ENCODE data around the gene TPRA1.

TPRA1 gene

DNA sequence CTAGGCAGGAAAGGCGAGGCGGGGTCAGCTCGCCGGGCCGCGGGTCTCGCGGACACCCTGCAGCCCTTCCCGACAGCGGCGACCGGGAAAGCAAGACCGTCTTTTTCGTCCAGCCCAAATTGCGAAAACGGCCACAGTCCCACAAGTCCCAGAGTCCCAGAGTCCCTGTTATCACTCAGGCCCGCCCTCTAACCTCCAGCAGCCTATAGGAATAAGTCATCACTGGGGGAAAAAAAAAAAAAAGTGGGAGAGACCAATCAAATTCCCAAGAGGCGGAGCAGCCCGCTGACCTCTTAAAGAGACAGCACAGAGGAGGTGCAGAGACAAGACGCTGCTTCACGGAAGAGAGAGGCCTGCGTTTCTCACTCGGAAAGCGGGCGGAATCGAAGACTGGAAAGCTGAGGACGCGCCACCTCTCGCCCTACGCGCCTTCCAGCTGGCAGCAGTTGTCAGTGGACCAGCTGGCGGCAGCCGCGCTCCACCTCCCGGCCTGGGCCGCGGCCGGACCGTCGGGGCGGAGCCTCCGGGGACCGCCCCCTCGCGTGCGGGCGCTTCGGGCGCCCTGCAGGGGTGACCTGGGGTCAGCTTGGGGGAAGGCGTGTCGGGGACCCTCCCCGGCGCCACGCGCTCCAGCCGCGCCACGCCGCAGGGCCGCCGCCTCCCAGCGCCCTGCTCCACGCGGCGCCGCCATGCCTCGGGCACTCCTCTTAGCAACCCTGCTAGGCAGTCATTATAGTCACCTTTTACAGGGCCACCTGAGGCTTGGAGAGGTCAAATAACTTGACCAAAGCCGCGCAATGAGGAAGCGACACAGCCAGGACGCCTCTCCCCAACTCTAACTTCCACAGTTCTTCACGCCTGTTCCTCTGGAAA, at the start of gene TPRA1:
TSS of gene TPRA1 (minus strand) at position 141 of the 873 bp plus-strand sequence. CDS start 10,587 bp downstream, outside the sequence.
- DNase-seq = peak; percentile 91

DNA sequence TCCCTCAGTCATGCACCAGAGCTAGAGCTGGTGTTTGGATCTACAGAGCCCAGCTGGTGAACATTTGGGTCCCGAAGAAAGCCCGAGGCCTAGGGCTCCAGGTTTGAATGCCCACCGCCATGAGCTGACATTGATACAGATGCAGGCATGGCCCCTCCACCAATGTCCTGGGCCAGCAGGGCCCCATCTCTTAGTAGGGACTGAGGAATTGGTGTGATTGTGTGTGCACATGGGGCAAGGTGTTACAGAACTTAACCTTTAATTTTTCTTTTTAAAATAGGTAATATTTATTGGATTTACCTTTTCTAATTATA, 49.5 kb upstream of the TPRA1 start:
- no peak for DNase-seq

DNA sequence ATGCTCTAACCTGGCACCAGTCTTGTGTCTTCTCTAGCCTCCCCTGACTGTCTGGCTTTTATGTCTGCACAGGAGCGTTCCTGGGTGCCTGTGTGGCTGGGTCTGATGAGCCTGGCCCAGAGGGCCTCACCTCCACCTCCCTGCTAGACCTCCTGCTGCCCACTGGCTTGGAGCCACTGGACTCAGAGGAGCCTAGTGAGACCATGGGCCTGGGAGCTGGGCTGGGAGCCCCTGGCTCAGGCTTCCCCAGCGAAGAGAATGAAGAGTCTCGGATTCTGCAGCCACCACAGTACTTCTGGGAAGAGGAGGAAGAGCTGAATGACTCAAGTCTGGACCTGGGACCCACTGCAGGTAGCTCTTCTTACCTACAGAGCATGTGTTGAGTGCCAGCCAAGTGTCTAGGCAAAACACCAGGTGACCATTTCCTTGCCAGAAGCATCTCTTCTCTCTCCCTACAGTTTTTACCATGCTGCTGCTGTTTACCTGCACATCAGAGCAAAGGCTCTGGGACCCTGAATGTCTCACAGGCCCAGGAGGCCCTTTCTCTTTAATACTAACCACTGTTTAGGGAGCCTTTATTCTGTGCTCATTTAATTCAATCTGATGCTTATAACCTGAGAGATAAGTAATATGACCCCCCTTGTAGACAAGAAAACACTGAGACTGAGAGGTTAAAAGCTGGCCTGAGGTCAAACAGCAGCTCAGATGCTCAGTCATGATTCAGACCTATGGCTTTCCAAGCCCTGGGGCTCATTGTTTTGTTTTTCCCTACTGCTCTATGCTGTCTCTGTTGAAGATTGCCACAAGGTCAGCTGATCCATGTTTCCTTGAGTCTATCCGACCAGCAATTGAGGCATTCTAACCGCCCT, 48.9 kb upstream of the TPRA1 start:
- no peak for DNase-seq

DNA sequence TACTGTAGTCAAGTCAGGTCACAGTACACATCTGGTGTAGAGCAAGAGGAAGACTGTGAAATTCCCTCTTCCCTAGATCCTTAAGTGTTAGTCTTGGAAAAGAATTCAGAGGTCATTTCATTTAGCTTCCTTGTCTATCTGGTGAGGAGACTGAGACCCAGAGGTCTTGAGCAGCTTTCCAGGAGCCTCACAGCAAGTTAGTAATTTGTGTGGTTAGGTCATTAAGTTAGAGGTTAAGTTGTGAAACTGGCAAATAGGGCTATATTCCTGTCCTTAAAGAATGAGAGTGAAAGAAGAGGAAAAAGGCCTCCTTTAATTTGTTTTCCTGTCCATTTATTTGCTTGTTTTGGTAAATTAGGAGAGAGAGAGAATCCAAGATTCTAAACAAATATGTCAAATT, 47.4 kb upstream of the TPRA1 start:
- no peak for DNase-seq

DNA sequence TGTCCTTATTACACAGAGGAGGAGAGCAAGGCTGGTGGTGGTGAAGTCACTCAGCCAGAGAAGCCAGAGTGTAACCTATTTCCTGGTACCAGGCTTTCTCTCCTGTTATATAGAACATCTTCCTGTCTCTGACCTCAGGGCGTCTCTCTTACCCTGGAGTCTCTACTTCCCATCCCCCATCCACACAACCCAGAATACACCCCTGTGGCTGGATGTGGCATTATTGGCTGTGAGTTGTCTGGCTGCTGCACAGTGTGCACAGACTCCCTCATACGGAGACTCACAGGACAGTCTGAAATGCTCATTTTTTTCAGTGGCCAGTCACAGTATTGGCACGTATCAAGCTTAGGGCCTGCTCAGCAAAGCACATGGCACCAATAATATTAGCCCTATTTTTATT, 47.0 kb upstream of the TPRA1 start:
- DNase-seq = peak; percentile 53

DNA sequence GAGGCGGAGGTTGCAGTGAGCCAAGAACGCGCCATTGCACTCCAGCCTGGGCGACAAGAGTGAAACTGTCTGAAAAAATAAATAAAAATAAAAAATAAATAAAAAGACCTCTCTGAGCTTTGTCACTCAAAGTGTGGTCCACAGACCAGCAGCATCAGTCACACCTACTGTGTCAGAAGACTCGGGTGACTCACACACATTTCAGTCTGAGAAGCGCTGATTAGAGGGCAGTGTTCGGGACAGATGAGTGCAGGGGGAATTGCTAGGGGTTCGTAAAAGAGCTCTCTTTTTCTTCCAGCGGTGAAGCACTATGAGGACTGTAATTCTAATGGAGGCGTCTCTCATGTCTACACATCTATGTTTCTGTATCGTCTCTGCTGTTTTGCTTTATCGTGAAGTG, 44.1 kb upstream of the TPRA1 start:
- DNase-seq = no peak

DNA sequence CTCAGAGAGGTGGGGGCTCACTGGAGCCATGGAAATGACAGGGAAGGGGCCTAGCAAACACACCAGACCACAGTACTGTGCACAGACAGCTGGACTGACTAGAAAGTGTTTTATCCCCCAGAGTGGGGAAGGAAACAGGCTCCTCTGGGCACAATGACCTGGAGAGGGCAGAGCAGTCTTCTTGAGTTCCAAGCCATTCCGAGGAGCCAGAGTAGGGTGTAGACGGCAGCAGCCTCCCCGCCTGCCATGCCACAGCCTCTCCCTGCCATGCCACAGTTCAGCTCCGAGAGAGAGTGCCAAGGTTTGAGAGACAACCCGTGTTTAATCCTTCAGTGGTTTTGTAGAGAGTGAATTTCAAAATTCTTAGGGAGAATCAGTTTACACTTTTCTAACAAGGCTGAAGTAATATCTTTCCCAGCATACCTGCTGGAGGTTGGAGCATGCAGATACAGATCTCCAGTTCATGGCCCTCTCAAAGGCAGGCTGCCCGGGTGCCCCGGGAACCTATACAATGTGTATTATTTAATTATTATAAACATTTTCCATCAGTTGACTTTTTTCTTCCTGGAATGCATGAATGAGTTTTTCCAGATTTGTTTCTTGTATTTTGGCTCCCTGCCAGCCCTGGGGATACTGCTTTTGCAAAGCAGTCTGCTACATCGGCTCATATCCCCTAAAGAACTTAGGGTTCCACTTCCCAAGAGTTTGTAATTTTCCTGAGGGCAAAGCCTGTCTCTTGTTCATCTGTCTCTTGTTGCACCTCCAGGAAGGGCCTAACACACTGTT, 41.7 kb upstream of the TPRA1 start:
- no peak for DNase-seq

DNA sequence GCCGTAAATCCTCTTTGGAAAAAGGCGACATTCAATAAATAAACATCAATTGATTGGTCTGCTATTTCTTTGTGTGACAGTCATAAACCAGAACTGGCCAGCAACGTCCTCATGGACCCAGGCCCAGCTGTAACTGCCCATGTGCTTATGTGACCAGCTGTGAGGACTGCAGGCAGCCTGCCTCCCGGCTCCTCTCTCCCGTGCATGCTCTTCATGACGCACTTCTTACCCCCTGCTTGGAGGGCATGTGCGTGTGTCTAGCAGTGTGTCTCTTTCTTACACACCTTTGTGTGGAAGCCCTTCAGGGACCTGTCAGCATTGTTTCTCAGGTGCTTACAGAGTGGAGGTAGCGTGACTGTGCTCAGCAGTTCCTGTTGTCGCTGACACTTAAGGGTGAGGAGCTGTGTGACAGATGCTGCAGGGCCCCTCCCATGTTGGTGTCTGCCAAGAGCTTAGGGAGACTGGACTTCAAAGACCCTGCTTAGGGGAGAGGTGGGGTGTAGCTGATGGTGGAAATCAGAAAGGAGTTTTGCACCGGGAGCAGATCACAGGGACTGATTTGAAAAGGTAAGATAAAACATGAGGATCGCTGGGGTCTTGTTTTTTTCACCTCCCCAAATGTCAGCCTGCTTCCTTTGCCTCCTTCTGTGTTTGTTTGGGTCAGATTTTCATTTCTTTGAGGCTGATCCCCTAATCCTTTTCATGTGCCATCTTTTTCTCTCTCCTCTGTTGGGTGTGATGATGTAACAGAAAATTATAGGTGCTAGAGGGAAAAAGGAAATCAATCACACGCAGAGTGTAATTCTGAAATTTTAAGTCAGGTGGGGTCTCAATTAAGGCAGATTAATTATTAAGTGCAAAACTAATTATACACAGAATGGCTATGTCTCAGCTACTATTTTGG, 40.5 kb upstream of the TPRA1 start:
- no peak for DNase-seq

DNA sequence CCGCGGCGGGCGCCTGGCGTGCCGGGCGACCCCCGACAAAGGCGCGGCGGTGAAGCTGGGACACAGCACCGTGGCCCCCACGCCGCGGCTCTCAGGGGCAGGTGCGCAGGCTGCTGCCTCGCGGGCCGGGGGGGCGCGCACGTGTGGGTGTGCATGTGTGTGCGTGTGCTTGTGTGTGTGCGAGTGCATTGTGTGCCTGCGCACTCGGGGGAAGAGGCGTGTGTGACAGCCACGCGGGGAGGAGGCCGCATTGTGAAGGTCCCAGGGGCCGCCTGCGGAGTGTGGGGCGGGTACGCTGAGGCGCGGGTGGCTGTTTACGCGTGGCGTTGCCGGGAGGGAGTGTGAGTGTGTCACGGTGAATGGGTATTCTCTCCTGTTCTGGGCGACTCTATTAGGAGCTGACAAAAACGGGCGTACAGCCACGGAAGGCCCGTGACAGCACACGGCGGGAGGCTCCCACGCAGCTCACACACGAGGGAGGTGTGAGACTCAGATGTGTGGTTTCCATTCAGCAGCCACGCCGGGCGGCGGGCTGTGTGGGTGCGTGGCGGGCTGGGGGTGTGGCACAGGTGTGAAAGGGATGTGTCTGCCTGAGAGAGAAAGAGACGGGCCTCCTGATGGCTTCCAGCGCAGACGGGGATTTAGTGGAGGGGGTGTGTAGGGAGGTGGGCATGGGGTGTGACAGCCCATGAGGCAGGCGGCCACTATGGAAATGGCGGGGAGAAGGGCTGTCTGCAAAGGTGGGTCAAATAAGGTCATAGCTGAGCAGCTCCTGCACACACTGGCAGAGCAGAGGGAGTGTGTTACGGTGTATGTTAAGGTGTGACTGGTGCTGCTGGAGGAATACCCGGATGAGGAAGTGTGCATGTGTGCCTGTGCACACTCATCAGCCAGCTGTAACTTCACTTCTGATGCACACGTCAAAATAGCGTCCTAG, 39.2 kb upstream of the TPRA1 start:
- DNase-seq = no peak

DNA sequence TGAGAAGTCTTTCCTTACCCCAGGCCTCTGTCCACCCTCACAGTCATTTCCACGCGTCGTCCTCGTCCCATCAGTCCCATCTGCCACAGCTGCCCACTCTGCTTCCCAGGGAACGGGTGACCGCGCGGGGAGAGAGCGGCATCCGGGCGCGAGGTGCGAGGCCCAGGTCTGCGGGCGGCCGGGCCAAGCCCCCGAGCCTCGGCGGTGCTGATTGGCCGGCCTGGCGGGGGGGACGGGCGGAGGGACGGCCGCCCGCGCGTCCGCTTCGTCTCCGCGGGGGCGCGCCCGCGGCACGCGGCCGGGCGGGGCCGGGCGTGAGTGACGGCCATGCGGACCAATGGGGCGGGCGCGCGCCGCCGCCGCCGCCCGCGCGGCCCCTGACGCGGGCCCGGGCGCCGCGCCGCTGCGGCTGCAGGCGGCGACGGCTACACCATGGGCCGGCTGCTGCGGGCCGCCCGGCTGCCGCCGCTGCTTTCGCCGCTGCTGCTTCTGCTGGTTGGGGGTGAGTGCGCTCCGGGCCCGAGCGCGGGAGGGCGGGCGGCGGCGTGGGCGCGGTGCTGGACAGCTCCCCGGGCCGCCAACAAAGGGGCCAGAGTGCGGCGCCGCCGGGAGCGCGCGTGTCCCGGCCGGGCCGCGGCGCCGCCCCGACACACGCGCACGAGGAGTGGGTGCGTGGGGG, 38.4 kb upstream of the TPRA1 start, which contains the start of gene PODXL2:
TSS of gene PODXL2 (plus strand) at position 398 of the 679 bp plus-strand sequence. CDS start at position 433, 35 bp downstream.
- no peak for DNase-seq

DNA sequence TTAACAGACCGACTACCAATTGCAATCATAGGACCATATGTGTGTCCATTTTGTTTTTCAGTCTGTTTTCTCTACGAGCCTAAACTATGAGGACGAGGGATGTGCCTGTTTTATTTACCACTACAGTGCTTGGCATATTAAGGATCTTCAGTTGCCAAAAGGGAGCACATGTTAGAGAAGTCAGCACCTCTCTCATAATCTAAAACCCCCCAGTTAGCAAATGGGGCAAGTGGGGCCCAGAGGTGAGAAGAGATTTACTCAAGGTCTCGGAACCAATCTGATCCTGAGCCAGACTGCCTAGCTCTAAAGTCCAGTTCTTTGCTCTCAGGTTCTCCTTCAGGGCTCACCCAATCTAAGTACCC, 37.9 kb upstream of the TPRA1 start:
- no peak for DNase-seq

DNA sequence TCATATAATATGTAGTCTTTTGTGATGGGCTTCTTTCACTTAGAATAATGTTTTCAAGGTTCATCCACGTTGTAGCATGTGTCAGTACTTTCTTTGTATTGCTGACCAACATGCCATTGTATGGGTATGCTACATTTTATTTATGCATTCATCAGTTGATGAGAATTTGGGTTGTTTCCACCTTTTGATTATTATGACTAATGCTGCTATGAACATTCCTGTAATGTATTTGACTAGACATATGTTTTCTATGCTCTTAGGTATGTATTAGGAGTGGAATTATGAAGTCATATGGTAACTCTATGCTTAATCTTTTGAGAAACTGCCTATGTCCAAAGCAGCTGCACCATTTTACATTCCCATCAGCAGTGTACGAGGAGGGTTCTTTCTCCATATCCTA, 35.3 kb upstream of the TPRA1 start:
- DNase-seq = no peak

DNA sequence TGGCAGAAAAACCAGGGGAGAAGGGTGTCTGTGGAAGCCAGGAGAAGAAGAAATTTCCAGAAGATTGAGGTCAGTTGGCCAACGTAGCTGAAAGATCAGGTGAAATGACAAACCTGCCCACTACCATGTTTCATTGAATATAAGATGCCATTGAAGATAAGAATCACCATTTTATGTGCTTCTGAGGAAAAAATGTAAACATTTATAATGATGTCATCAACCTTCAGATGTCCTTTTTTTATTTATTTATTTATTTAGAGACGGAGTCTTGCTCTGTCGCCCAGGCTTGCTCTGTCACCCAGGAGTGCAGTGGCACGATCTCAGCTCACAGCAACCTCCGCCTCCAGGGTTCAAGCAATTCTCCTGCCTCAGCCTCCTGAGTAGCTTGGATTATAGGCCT, 33.5 kb upstream of the TPRA1 start:
- DNase-seq = no peak

DNA sequence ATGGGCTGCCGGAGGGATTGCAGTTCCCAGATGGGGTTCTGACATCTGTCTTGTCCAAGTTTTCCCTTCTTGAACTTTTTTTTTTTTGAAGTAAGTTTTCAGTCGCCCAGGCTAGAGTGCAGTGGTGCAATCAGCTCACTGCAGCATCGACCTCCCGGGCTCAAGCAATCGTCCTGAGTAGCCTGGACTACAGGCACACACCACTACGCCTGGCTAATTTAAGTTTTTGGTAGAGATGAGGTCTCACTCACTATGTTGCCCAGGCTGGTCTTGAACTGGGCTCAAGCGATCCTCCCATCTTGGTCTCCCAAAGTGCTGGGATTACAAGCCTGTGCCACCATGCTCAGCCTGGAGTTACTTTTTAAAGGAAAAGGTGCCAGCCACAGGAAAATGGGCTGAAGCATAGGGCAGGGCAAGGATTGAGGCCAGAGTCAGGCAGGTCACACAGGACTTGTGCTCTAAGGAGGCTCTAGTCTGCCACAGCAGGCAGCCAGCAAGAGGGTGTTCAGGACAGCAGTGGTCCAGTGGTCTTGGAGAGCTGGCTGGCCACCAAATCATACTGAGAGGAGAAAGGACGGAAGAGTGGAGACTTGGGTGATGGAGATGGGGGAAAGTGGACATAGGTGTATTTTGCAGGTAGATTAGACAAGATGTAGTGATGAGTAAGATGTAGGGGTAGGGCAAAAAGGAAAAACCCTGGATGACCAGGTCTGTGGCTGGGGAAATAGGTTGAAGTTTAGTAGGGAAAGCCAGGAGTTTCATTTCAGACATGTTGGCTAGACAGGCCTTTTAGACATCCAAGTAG, 32.4 kb upstream of the TPRA1 start:
- no peak for DNase-seq

DNA sequence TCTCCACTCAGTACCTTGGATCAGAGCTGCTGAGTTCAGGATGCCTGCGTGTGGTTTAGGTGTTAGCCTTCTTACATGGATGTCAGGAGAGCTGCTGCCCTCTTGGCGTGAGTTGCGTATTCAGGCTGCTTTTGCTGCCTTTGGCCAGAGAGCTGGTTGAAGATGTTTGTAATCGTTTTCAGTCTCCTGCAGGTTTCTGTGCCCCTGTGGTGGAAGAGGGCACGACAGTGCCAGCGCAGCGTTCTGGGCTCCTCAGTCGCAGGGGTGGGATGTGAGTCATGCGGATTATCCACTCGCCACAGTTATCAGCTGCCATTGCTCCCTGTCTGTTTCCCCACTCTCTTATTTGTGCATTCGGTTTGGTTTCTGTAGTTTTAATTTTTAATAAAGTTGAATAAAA, 31.5 kb upstream of the TPRA1 start:
- no peak for DNase-seq

DNA sequence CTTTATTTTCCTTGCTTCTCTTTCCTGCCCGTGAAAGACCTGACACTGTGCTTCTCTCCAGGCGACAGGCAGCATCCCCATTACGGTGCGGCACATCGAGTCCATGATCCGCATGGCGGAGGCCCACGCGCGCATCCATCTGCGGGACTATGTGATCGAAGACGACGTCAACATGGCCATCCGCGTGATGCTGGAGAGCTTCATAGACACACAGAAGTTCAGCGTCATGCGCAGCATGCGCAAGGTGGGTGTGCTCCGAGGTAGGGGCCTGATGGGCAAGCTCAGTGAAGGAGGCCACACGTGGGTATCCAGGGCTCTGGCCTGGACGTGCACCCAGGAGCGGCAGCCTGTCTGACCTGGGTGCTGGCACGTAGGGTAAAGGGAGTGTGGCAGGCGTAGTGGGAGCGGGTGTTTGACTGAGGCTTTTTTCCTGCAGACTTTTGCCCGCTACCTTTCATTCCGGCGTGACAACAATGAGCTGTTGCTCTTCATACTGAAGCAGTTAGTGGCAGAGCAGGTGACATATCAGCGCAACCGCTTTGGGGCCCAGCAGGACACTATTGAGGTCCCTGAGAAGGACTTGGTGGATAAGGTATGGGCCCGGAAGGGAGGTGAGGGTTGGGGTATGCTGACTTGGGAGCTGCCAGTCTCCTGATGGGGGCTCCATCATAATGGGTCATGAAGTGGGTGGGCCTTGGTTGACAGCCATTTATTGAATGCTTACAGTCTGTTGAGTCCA, 30.3 kb upstream of the TPRA1 start:
- no peak for DNase-seq

DNA sequence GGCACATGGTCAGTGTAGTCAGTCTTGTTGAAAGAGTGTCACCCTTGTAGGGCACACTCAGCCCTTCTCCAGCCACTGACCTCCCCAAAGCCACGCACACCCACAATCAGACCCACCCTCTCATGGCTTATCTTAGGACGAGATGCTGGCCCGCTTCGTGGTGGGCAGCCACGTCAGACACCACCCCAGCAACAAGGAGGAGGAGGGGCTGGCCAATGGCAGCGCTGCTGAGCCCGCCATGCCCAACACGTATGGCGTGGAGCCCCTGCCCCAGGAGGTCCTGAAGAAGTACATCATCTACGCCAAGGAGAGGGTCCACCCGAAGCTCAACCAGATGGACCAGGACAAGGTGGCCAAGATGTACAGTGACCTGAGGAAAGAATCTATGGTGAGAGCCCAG, 28.4 kb upstream of the TPRA1 start:
- no peak for DNase-seq

DNA sequence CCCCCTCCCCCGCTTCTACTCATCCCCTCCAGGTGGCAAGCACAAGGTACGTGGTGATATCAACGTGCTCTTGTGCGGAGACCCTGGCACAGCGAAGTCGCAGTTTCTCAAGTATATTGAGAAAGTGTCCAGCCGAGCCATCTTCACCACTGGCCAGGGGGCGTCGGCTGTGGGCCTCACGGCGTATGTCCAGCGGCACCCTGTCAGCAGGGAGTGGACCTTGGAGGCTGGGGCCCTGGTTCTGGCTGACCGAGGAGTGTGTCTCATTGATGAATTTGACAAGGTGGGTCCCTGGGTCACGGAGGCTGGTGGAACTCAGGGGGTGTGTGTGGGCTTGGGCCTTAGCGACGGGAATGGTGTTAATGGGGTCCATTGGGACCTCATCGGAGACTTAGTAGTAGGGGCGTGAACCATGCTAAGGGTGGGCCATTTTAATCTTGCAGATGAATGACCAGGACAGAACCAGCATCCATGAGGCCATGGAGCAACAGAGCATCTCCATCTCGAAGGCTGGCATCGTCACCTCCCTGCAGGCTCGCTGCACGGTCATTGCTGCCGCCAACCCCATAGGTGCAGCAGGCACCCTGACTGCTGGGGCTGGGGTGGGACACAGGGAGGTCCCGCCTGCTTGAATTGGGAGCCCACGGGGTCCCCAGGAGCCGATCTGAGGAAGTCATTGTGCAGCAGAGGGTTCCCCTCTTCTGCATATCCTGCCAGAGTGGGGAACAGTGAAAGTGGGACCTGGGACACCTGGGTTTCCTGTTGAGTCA, 26.5 kb upstream of the TPRA1 start:
- no peak for DNase-seq
